ENCODE measurements around the gene IL27RA. TPM values are rescaled to one million over a fixed set of nuclear protein-coding genes. Genes with fewer than 3 reads are reported as not detected.

Gene IL27RA
- total and polyA plus RNA-seq, 8 donors, result 0.88 to 8.2 (median 1.9) TPM

GRCh38 chr19:13984186-13984585 lies 47.4 kb upstream of the IL27RA start:
- H3K4me1 ChIP-seq, result no peaks in the 10 kb centered on the region
- peaks cover 0 to 4% (median 0%) of the 10 kb centered on the region in 3 donors for H3K36me3 ChIP-seq
- 64 to 69% methylated on average over 13 to 15 of the region's 15 CpGs for whole genome bisulfite sequencing, 2 donors
- no peak for FAIRE-seq
- H3K4me3 ChIP-seq, result no peak overlapping the region
- no peak for ATAC-seq
- no peaks in the 10 kb centered on the region for H3K9me3 ChIP-seq
- DNase-seq, result no peak
- no peak overlapping the region for H3K27ac ChIP-seq
- intact Hi-C loops (cut with DNase I), result no loop called here
- no peak for TF ChIP-seq CTCF (IDR thresholded peaks at IDR 0.05)
- H3K27me3 ChIP-seq, result no peaks in the 10 kb centered on the region

DNA sequence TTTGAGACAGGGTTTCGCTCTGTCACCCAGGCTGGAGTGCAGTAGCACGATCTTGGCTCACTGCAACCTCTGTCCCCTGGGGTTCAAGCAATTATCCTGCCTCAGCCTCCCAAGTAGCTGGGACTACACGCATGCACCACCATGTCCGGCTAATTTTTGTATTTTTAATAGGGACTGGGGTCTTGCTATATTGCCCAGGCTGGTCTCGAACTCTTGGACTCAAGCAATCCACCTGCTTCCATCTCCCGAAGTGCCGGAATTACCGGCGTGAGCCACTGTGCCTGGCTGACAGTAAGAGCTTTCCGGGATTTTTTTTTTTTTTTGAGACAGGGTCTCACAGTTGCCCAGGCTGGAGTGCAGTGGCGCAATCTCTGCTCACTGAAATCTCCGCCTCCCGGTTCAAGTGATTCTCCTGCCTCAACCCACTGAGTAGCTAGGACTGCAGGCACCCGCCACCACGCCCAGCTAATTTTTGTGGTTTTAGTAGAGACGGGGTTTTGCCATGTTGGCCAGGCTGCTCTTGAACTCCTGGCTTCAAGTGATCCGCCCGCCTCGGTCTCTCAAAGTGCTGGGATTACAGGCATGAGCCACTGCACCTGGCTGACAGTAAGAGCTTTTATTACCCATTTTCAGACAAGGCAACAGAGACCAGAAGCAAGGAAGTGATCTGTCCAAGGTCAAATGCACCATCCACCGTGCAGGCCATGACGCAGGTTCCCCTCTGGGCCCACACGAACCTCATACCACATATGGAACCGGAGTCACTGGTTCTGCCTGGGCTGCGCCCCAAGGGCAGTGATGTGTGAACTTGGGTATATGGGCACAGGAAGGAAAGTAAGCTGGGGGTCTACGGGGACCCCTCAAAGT lies 46.5 kb upstream of the IL27RA start:
- Histone ChIP-seq H3K27ac (peak overlapping the region in 1 of 4 donors; percentile 69), H3K9me3 (no peaks in the 10 kb centered on the region), H3K36me3 (peaks cover 0 to 4% (median 0%) of the 10 kb centered on the region in 3 donors), H3K4me3 (no peak overlapping the region), H3K4me1 (no peaks in the 10 kb centered on the region), H3K27me3 (no peaks in the 10 kb centered on the region)
- TF ChIP-seq CTCF (IDR thresholded peaks at IDR 0.05), result no peak
- WGBS, 2 donors, result 91 to 92% methylated on average over 25 of the region's 25 CpGs
- no peak for ATAC-seq
- no peak for DNase-seq
- intact Hi-C loops (cut with DNase I), result no loop called here
- FAIRE-seq, result no peak

DNA sequence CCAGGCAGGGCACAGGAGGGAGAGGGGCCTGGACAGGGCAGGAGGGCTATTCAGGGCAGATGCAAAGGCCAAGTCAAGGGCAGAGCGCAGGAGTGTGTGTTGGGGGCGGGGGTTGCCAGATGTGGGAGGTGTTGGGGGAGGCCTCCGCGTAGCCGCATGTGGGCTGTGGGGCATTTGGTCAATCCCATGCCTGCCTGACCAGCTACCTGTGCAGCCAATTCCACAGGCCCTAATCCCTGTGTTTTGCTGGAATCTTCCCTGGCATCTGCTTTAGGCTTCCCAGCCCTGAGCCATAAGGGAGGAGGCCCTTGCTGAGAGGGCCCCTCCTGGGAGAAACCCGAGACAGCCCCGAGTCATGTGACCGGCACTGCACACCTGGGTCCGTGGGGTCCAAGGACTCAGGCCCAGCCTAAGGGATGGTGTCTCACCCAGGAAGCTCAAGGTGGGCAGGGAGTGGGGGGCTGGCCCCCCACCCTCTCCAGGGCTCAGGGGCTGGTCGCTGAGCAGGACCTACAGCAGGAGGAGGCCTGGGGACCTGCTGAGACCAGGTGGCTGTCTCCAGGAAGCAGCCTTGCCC lies 45.7 kb upstream of the IL27RA start:
- H3K9me3 ChIP-seq, result no peaks in the 10 kb centered on the region
- H3K4me1 ChIP-seq, result no peaks in the 10 kb centered on the region
- peak overlapping the region in 3 of 4 donors; percentile 30 to 72 (median 69) for H3K27ac ChIP-seq
- H3K27me3 ChIP-seq, result no peaks in the 10 kb centered on the region
- no peak for DNase-seq
- intact Hi-C loops (cut with DNase I), result no loop called here
- peaks cover 0 to 5% (median 0%) of the 10 kb centered on the region in 3 donors for H3K36me3 ChIP-seq
- ATAC-seq, result peak in 1 of 4 donors; percentile 1
- WGBS, 2 donors, result 77 to 78% methylated on average over 10 of the region's 10 CpGs
- no peak for FAIRE-seq
- TF ChIP-seq CTCF (IDR thresholded peaks at IDR 0.05), result no peak
- no peak overlapping the region for H3K4me3 ChIP-seq

DNA sequence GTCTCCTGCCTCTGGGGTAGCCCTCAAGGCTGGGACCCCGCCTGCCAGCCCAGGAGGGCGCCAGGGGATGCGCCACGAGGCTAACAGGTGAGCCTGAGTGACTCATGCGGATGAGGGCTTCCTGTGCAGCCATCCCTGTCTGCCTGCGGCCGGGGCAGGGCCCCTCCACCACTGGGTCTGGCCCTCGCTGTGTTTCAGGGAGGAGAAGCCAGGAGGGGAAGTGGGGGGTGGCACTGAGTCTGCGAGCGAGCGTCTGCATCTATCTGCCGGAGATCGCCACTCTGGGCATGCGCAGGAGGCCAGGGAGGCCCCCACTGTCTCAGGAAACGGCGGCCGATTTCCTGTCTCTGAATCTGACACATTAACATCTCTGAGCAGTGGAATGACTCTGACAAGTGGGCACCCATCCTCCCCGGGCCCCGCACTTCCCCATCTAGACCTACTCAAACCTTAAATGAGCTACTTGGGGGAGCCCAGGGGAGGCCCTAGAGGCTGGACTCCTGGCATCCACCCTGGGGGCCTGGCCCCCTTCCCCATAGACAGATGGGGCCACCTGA lies 45.1 kb upstream of the IL27RA start:
- Histone ChIP-seq H3K36me3 (peaks cover 0 to 8% (median 0%) of the 10 kb centered on the region in 3 donors), H3K4me3 (no peak overlapping the region), H3K27me3 (no peaks in the 10 kb centered on the region), H3K4me1 (no peaks in the 10 kb centered on the region), H3K9me3 (no peaks in the 10 kb centered on the region), H3K27ac (peak overlapping the region in 3 of 4 donors; percentile 55 to 72 (median 70))
- intact Hi-C loops (cut with DNase I), result no loop called here
- ATAC-seq (peak; percentile 12 to 78 (median 59)), FAIRE-seq (no peak), DNase-seq (peak in 4 of 6 donors; percentile 49 to 82 (median 77))
- no peak for TF ChIP-seq CTCF (IDR thresholded peaks at IDR 0.05)
- 78 to 79% methylated on average over 16 to 19 of the region's 19 CpGs for WGBS, 2 donors

All from pancreas (tissue), 10 donors.